Osteocyte (in vitro differentiated cells): ENCODE results near the gene PRXL2B. TPM values are rescaled to one million over a fixed set of nuclear protein-coding genes. Genes with fewer than 3 reads are reported as not detected.

Source experiments
- DNase-seq: peaks from one replicate; pipeline ENCODE4 v3.0.0; 2021; ENCODE audit warnings: mixed read lengths; ENCODE audit not compliant: unreplicated experiment; ENCODE audit errors: extremely low spot score
- H3K27ac Mint-ChIP-seq: one replicate; pipeline ENCODE4 v1.8.0; 2021; ENCODE audit warnings: mild to moderate bottlenecking, mixed read lengths; ENCODE audit not compliant: unreplicated experiment
- H3K27me3 Mint-ChIP-seq: one replicate; pipeline ENCODE4 v1.8.0; 2021; ENCODE audit warnings: mixed read lengths; ENCODE audit not compliant: unreplicated experiment
- H3K36me3 Mint-ChIP-seq: one replicate; pipeline ENCODE4 v1.8.0; 2021; ENCODE audit warnings: mixed read lengths; ENCODE audit not compliant: unreplicated experiment
- H3K4me1 Mint-ChIP-seq: one replicate; pipeline ENCODE4 v1.8.0; 2021; ENCODE audit warnings: mixed read lengths; ENCODE audit not compliant: unreplicated experiment
- H3K4me3 Mint-ChIP-seq: one replicate; pipeline ENCODE4 v1.8.0; 2021; ENCODE audit warnings: mild to moderate bottlenecking, moderate library complexity, mixed read lengths; ENCODE audit not compliant: unreplicated experiment
- H3K9me3 Mint-ChIP-seq: one replicate; pipeline ENCODE4 v1.8.0; 2021; ENCODE audit warnings: mixed read lengths; ENCODE audit not compliant: unreplicated experiment
- CTCF ChIP-seq: fragments of 200-600 bp; sonication (generic); IDR thresholded peaks from 2 replicates; pipeline ENCODE4 v1.5.0; 2021; ENCODE audit warnings: antibody characterized with exemption, mild to moderate bottlenecking, moderate library complexity
- long read RNA-seq: library from polyadenylated mRNA; unstranded; transcript quantifications from one replicate; pipeline ENCODE4 v2.0.0, GENCODE V29; 2021
- total RNA-seq: library from RNA; stranded (reverse); gene quantifications from 2 replicates; pipeline ENCODE4 v1.2.1, GENCODE V29; 2021

PRXL2B gene
- 24.0 and 24.8 TPM in 2 replicates for total RNA-seq
- long read RNA-seq, partial matches to known transcripts, result 5 of 9 reads
- long read RNA-seq, other reads (novel, unspliced or antisense), result 0 of 9 reads

DNA sequence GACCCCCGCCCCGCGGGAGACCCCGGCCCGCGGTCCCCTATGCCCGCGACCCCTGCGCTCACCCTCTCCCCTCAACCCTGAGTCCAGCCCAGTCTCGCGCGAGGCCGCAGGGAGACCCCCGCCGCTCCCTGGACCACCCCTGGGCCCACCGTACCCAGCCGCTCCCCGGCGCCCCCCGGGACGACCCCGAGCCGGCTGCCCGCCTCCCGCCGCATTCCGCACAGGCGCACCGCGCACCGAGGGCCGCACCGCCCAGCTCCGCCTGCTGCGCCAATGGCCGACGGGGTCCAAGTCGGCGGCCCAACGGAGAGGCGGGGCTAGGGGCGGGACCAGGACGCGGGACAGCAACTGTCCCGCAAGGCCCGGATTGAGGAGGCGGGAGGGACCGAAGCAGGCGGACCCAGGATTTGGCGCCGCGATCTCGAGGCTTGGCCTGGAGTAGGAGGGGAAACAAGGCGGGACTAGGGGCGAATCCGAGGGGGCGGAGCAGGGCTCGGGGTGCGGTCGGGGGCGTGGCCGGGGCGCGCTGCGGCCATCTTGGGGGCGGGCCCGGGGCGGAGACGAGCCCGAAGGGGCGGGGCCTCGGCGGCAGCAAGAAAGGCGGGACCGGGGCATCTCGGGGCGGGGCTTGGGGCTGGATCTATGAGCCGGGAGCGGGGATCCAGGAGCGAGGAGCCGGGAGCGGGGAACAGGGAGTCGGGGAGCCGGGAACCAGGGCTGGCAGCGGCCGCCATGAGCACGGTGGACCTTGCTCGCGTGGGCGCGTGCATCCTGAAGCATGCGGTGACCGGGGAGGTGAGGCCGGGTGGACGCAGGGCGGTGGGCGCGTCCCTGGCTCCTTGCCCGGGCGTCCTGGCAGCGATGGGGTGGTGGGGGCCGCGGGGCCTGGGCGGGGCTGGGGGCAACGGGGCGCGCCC lies at the start of gene PRXL2B:
TSS of gene PRXL2B (plus strand) at position 624 of the 917 bp plus-strand sequence. CDS start at position 733, 109 bp downstream.
- DNase-seq, result peak; percentile 100
- H3K4me1 Mint-ChIP-seq, result peaks cover 15% of the 10 kb centered on the region
- H3K27me3 Mint-ChIP-seq, result peaks cover 2% of the 10 kb centered on the region
- no peaks in the 10 kb centered on the region for H3K9me3 Mint-ChIP-seq
- peak within 1 kb of the TSS; percentile 89 for H3K27ac Mint-ChIP-seq
- H3K36me3 Mint-ChIP-seq, result peaks cover 1% of the 10 kb centered on the region
- H3K4me3 Mint-ChIP-seq, result peak within 1 kb of the TSS; percentile 85
- TF ChIP-seq CTCF, result no peak

DNA sequence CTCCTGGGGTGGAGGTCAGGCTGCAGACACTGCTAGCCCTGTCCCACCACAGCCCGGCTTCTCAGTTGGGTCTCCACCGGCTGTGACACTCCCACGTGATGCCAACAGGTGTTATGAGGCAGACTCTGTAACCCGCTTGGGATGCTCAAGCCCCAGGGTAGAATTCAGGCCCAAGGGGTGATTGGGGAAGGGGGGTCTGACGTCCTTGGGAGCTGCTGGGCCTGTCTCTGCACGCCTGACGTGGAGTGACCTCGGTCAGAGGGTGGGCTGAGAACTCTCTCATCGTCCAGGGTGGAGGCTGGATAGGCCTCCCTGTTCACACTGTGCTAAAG lies 48.8 kb upstream of the PRXL2B start:
- no peak for TF ChIP-seq CTCF
- H3K27ac Mint-ChIP-seq, result no peak overlapping the region
- no peaks in the 10 kb centered on the region for H3K27me3 Mint-ChIP-seq
- H3K4me3 Mint-ChIP-seq, result no peak overlapping the region
- H3K36me3 Mint-ChIP-seq, result no peaks in the 10 kb centered on the region
- H3K4me1 Mint-ChIP-seq, result peaks cover 37% of the 10 kb centered on the region
- no peak for DNase-seq
- H3K9me3 Mint-ChIP-seq, result no peaks in the 10 kb centered on the region

- H3K4me3 Mint-ChIP-seq, result no peak overlapping the region
- no peak for DNase-seq
- no peaks in the 10 kb centered on the region for H3K36me3 Mint-ChIP-seq
- H3K27me3 Mint-ChIP-seq, result no peaks in the 10 kb centered on the region
- TF ChIP-seq CTCF, result no peak
- no peaks in the 10 kb centered on the region for H3K9me3 Mint-ChIP-seq
- H3K4me1 Mint-ChIP-seq, result peaks cover 35% of the 10 kb centered on the region
- no peak overlapping the region for H3K27ac Mint-ChIP-seq
Observed at GRCh38 chr1:2538376-2538775, 48.2 kb upstream of the PRXL2B start.

GRCh38 chr1:2538872-2539271 lies 47.7 kb upstream of the PRXL2B start:
- no peak overlapping the region for H3K4me3 Mint-ChIP-seq
- no peaks in the 10 kb centered on the region for H3K27me3 Mint-ChIP-seq
- no peaks in the 10 kb centered on the region for H3K36me3 Mint-ChIP-seq
- H3K9me3 Mint-ChIP-seq, result no peaks in the 10 kb centered on the region
- peaks cover 33% of the 10 kb centered on the region for H3K4me1 Mint-ChIP-seq
- no peak for TF ChIP-seq CTCF
- no peak for DNase-seq
- H3K27ac Mint-ChIP-seq, result no peak overlapping the region

DNA sequence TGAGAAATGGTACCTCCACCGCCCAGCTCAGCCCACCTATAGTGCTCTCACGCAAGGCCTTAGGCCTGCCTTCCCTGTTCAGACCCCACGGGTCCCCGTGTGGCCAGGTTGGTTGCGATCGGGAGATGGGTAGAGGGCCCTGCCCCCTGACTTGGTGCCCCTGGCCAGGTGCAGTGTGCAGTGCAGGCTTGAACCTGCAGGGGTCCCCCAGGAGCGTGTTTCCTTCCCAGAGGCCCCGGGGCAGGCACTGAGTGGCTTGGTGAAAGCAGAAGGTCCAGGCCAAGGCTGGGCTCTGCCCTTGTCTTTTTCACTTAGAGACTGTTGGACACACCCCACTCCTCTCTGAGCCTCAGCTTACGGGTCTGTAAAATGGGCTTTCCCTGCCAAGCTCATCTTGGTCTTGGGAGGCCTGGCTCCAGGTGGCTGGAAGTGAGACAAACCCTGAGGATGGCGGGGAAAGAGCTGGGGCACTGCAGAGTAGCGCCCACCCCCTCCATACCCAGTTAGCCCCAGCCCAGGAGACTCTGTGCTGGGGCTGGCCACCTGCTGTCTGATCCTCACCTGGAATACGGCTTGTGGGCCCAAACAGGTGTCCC lies 47.2 kb upstream of the PRXL2B start:
- Mint-ChIP-seq H3K27ac (no peak overlapping the region), H3K27me3 (no peaks in the 10 kb centered on the region), H3K4me1 (peaks cover 33% of the 10 kb centered on the region), H3K4me3 (no peak overlapping the region), H3K36me3 (no peaks in the 10 kb centered on the region), H3K9me3 (no peaks in the 10 kb centered on the region)
- no peak for DNase-seq
- TF ChIP-seq CTCF, result peak; percentile 40
